Astrocyte of the spinal cord (primary cell): Measurements from ENCODE around the gene SFTPD.

Source experiments
- DNase-seq: peaks from one replicate; pipeline ENCODE4 v3.0.0; 2011; ENCODE audit warnings: low read depth, low spot score
- H3K4me3 ChIP-seq: 2 replicates; pipeline ENCODE4 v1.5.1; 2011; ENCODE audit warnings: low read depth, mild to moderate bottlenecking, low read length, moderate library complexity
- in situ Hi-C: cut with HindIII; loops from 2 replicates; pipeline ENCODE4 v1.10.0; 2017; ENCODE audit warnings: low sequenced_read_pairs
- TF ChIP-seq, protein P1 (sequence below): IDR thresholded peaks from 2 replicates; pipeline ENCODE4 v1.5.1; 2012; ENCODE audit warnings: low read depth, mild to moderate bottlenecking, low read length, inconsistent platforms

Gene SFTPD

GRCh38 chr10:79939969-79940368 is 8.9 kb downstream of the SFTPD start:
- no peak for DNase-seq
- TF ChIP-seq, protein P1, sequence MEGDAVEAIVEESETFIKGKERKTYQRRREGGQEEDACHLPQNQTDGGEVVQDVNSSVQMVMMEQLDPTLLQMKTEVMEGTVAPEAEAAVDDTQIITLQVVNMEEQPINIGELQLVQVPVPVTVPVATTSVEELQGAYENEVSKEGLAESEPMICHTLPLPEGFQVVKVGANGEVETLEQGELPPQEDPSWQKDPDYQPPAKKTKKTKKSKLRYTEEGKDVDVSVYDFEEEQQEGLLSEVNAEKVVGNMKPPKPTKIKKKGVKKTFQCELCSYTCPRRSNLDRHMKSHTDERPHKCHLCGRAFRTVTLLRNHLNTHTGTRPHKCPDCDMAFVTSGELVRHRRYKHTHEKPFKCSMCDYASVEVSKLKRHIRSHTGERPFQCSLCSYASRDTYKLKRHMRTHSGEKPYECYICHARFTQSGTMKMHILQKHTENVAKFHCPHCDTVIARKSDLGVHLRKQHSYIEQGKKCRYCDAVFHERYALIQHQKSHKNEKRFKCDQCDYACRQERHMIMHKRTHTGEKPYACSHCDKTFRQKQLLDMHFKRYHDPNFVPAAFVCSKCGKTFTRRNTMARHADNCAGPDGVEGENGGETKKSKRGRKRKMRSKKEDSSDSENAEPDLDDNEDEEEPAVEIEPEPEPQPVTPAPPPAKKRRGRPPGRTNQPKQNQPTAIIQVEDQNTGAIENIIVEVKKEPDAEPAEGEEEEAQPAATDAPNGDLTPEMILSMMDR: no peak
- in situ Hi-C loops: no loop called here
- no peak overlapping the region for H3K4me3 ChIP-seq

DNA sequence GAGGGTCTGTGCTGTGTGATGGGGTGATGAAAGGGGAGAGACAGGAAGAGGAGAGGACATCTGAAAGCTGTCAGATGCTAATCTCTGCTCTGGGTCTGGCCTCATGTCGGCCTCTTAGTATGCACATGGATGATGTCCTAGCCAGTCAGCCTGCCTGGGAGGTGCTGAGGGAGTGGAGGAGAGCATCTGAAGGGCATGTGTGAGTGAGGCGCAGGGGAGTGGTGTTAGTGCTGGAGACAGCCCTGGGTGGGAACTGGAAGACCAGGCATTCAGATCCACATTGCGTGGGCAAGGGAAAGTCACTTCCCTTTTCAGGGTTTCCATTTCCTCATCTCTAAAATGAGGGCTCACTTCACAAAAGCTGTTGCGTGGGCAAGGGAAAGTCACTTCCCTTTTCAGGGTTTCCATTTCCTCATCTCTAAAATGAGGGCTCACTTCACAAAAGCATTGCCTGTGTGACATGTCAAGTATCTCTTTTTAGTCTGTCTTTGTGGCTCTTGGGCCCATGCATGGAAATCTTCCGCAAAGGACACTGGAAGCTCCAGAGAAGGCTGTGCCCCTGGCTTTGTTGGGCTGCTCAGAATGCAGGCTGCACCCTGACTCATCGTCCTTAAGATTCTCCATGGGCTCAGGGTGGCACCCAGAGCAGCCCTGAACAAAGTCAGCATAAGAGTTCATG is 10.0 kb downstream of the SFTPD start:
- in situ Hi-C loops: no loop called here
- TF ChIP-seq, protein P1: no peak
- no peak overlapping the region for H3K4me3 ChIP-seq
- DNase-seq: no peak

DNA sequence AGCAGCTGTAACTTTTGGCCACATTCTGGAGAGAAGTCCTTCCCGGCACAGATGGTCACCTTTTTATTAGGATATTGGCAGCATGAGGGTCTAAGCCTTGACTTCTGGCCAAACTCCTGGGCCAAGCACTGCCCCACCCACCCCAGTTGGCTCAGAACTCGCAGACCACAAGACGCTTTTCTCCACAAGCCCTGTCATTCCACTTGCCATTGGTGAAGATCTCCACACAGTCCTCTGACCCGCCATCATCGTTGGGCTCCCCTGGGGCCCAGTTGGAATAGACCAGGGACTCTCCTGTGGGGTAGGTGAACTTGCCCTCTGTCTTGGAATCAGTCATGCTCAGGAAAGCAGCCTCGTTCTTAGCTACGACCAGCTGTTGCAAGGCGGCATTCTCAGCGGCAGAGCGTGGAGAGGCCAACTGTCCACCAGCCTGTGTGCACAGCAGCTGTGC is 11.2 kb downstream of the SFTPD start:
- no peak overlapping the region for H3K4me3 ChIP-seq
- in situ Hi-C loops: no loop called here
- TF ChIP-seq, protein P1: no peak
- DNase-seq: no peak

- no peak for DNase-seq
- in situ Hi-C loops: no loop called here
- TF ChIP-seq, protein P1: no peak
- H3K4me3 ChIP-seq: no peak overlapping the region
Observed at GRCh38 chr10:79936625-79937615, 12.0 kb downstream of the SFTPD start.

DNA sequence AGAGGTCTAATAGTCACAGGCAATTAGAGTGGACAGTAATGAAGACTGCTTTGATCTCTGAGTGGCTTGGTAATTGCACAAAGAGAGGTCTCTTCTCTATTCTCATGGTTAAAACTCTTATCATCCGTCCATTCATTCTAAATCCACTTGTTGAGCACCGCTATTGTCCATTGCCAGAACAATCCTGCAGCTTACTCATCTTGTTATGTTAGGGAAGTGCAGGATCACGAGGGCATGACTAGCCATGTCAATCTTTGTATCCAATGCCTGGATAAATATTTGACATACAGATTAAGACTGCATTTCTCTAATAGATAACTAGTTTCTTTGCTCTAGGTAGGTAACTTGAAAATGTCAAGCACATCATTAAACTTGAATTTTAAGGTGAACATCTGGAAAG is 14.9 kb downstream of the SFTPD start:
- TF ChIP-seq, protein P1: no peak
- no peak for DNase-seq
- in situ Hi-C loops: no loop called here
- H3K4me3 ChIP-seq: no peak overlapping the region

GRCh38 chr10:79932841-79933379 is 16.0 kb downstream of the SFTPD start:
- no peak for DNase-seq
- H3K4me3 ChIP-seq: no peak overlapping the region
- TF ChIP-seq, protein P1: no peak
- in situ Hi-C loops: no loop called here
